Sciatic nerve (tissue), 2 donors: ENCODE data around the gene NGRN. TPM values are rescaled to one million over a fixed set of nuclear protein-coding genes. Genes with fewer than 3 reads are reported as not detected.

Experiments
- ATAC-seq: fragments of 200-7000 bp; cut with Tn5 transposase; one replicate; pipeline ENCODE4 v1.9.1; 2020; ENCODE audit warnings: mild to moderate bottlenecking, moderate library complexity
- DNase-seq: peaks from one replicate; pipeline ENCODE4 v3.0.0-alpha.2; 2020; ENCODE audit warnings: low spot score
- intact Hi-C: fragments of 100-400 bp; cut with DNase I; formaldehyde crosslinking; loops from one replicate; pipeline ENCODE4 v1.14.2; 2022
- total RNA-seq: library from RNA; stranded (reverse); fragmentation: NEBNext Ultra II Directional; extraction: Animal tissue kit (Norgen Biotek cat#: 25700); gene quantifications from one replicate; pipeline ENCODE4 v1.2.1, GENCODE V29; 2021
- donor health status: DM: no; HTN: no; CAD: no.
- donor health status: DM: no; HTN: no; CAD: no.

NGRN gene
- total RNA-seq, 1 donor from 2014 or later: 63.8 TPM

- intact Hi-C loops: no loop called here
- ATAC-seq (no peak), DNase-seq (no peak)
These were observed 40.5 kb downstream of the NGRN start for GRCh38 chr15:90305932-90306331.

GRCh38 chr15:90306560-90306959 lies 41.1 kb downstream of the NGRN start:
- ATAC-seq (peak; percentile 44), DNase-seq (no peak)
- intact Hi-C loops: no loop called here

- ATAC-seq (no peak), DNase-seq (no peak)
- intact Hi-C loops: no loop called here
These were observed 42.2 kb downstream of the NGRN start for GRCh38 chr15:90307661-90308060.

GRCh38 chr15:90309020-90309419 lies 43.5 kb downstream of the NGRN start:
- intact Hi-C loops: no loop called here
- ATAC-seq (no peak), DNase-seq (no peak)

GRCh38 chr15:90315278-90315982 lies 50.0 kb downstream of the NGRN start:
- DNase-seq (peak; percentile 76), ATAC-seq (peak; percentile 93)
- intact Hi-C loops: no loop called here

- ATAC-seq: no peak
- intact Hi-C loops: no loop called here
- no peak for DNase-seq
These were observed 50.7 kb downstream of the NGRN start for GRCh38 chr15:90316139-90316538.

GRCh38 chr15:90318591-90318990 lies 53.1 kb downstream of the NGRN start:
- intact Hi-C loops: no loop called here
- no peak for DNase-seq

GRCh38 chr15:90320062-90320884 lies 54.8 kb downstream of the NGRN start:
- peak; percentile 84 for DNase-seq
- intact Hi-C loops: no loop called here
- peak; percentile 89 for ATAC-seq

More at GRCh38 chr15:90318591-90318990, 53.1 kb downstream of the NGRN start:
- no peak for ATAC-seq

GRCh38 chr15:90320885-90321278 lies 55.4 kb downstream of the NGRN start:
- ATAC-seq: no peak
- intact Hi-C loops: no loop called here
- DNase-seq: no peak

Other genes with a start within 250 kb of the NGRN start
- gene IDH2, start 163.2 kb upstream of the NGRN start, total RNA-seq: 18.5 TPM
- 55.9 TPM for gene SEMA4B, start 64.3 kb upstream of the NGRN start, total RNA-seq
- 43.3 TPM for gene CIB1, start 31.7 kb upstream of the NGRN start, total RNA-seq
- 5.4 TPM for gene GDPGP1, start 31.5 kb upstream of the NGRN start, total RNA-seq
- 0.71 TPM for gene TTLL13, start 16.1 kb upstream of the NGRN start, total RNA-seq
- 5.1 TPM for gene ZNF774, start 86.6 kb downstream of the NGRN start, total RNA-seq
- 202 TPM for gene IQGAP1, start 122.6 kb downstream of the NGRN start, total RNA-seq